B cell (primary cell): ENCODE data around the gene CREB3L1. TPM values are rescaled to one million over a fixed set of nuclear protein-coding genes. Genes with fewer than 3 reads are reported as not detected.

Experiments used
- ATAC-seq: fragments of 200-7000 bp; cut with Tn5 transposase; one replicate; pipeline ENCODE4 v1.10.0; 2021; ENCODE audit warnings: low read depth, mild to moderate bottlenecking, moderate number of reproducible peaks, moderate library complexity
- CTCF ChIA-PET: fragments of 350-600 bp; sonication (Branson Sonifier 250); formaldehyde crosslinking; loops from one replicate; lab custom pipeline; 2021; ENCODE audit warnings: antibody characterized with exemption, inconsistent platforms; lab: Charles Lee
- POLR2A ChIA-PET: fragments of 350-600 bp; sonication (Branson Sonifier 250); formaldehyde crosslinking; loops from one replicate; lab custom pipeline; 2021; ENCODE audit warnings: antibody characterized with exemption; lab: Charles Lee
- DNase-seq: peaks from one replicate; pipeline ENCODE4 v3.0.0; 2013
- H2AFZ ChIP-seq: 2 replicates; pipeline ENCODE4 v1.6.1; 2012; ENCODE audit warnings: mild to moderate bottlenecking, low read depth, low read length; ENCODE audit not compliant: insufficient read depth, poor library complexity, severe bottlenecking
- H3K27ac ChIP-seq, 2 donors: 1 replicate in 1 of 2; 2 replicates in 1 of 2; pipeline ENCODE4 v1.5.1; 2012 to 2013; ENCODE audit warnings: low read length in 2 of 2, mild to moderate bottlenecking in 2 of 2, moderate library complexity in 1 of 2
- H3K27me3 ChIP-seq, 4 experiments: fragments of 200-600 bp in 1 of 4; sonication (generic) in 1 of 4; replicated peaks in 1 of 4; 1 replicate in 2 of 4; 2 replicates in 2 of 4; pipeline versions ENCODE4 v1.6.1 to v1.7.0; 2013 to 2016; ENCODE audit warnings: low read length in 3 of 4, mild to moderate bottlenecking in 2 of 4, mixed read lengths in 1 of 4, moderate library complexity in 1 of 4; ENCODE audit not compliant: insufficient read depth in 4 of 4, control insufficient read depth in 3 of 4; ENCODE audit errors: control extremely low read depth in 1 of 4
- H3K36me3 ChIP-seq, 2 experiments: replicated peaks in 1 of 2; 1 replicate in 1 of 2; 2 replicates in 1 of 2; pipeline versions ENCODE4 v1.6.1 to v1.7.1; 2013; ENCODE audit warnings: low read length in 1 of 2; ENCODE audit not compliant: insufficient read depth in 2 of 2, control insufficient read depth in 1 of 2; ENCODE audit errors: control extremely low read depth in 1 of 2, extremely low read depth in 1 of 2
- H3K4me1 ChIP-seq, 2 donors: fragments of 200-600 bp in 1 of 2; sonication (generic) in 1 of 2; 1 replicate in 1 of 2; 2 replicates in 1 of 2; pipeline versions ENCODE4 v1.5.1 to v1.6.1; 2013 to 2017; ENCODE audit warnings: low read length in 2 of 2; ENCODE audit not compliant: control insufficient read depth in 2 of 2, insufficient read depth in 2 of 2
- H3K4me2 ChIP-seq: replicated peaks from 2 replicates; pipeline ENCODE3; 2012; ENCODE audit warnings: mild to moderate bottlenecking, low read depth, low read length; ENCODE audit not compliant: poor library complexity, severe bottlenecking
- H3K4me3 ChIP-seq, 5 experiments: fragments of 200-600 bp in 1 of 5; sonication (generic) in 1 of 5; 1 replicate in 3 of 5; 2 replicates in 2 of 5; pipeline versions ENCODE4 v1.5.1 to v1.7.0; 2011 to 2016; ENCODE audit warnings: low read length in 4 of 5, mild to moderate bottlenecking in 4 of 5, low read depth in 2 of 5, control low read depth in 1 of 5, moderate library complexity in 1 of 5; ENCODE audit not compliant: insufficient read depth in 1 of 5; ENCODE audit errors: control extremely low read depth in 1 of 5, extremely low read depth in 1 of 5
- H3K79me2 ChIP-seq: fragments of 200-600 bp; sonication (generic); one replicate; pipeline ENCODE4 v1.6.0; 2016; ENCODE audit warnings: low read length; ENCODE audit not compliant: control insufficient read depth, insufficient read depth
- H3K9ac ChIP-seq: fragments of 200-600 bp; sonication (generic); 2 replicates; pipeline ENCODE4 v1.6.1; 2017; ENCODE audit warnings: mild to moderate bottlenecking, low read length, moderate library complexity
- H3K9me3 ChIP-seq, 3 donors: one replicate each; pipeline versions ENCODE4 v1.6.1 to v1.7.1; 2013; ENCODE audit warnings: low read length in 2 of 3; ENCODE audit not compliant: control insufficient read depth in 2 of 3, insufficient read depth in 1 of 3; ENCODE audit errors: control extremely low read depth in 1 of 3
- H4K20me1 ChIP-seq: 2 replicates; pipeline ENCODE4 v1.6.0; 2012; ENCODE audit warnings: mild to moderate bottlenecking, low read length; ENCODE audit not compliant: insufficient read depth, control insufficient read depth, poor library complexity, severe bottlenecking
- H3K27ac Mint-ChIP-seq: one replicate; pipeline ENCODE4 v1.8.0; 2021; ENCODE audit warnings: mixed read lengths
- H3K27me3 Mint-ChIP-seq: one replicate; pipeline ENCODE4 v1.8.0; 2021; ENCODE audit warnings: mixed read lengths
- H3K4me1 Mint-ChIP-seq: one replicate; pipeline ENCODE4 v1.8.0; 2021; ENCODE audit warnings: mixed read lengths
- H3K4me3 Mint-ChIP-seq: one replicate; pipeline ENCODE4 v1.8.0; 2021; ENCODE audit warnings: mixed read lengths
- H3K9me3 Mint-ChIP-seq: one replicate; pipeline ENCODE4 v1.8.0; 2022; ENCODE audit warnings: mixed read lengths; ENCODE audit not compliant: insufficient read depth
- CTCF ChIP-seq: fragments of 200-600 bp; IDR thresholded peaks from one replicate; pipeline ENCODE4 v1.8.0; 2022; ENCODE audit warnings: antibody characterized with exemption, mild to moderate bottlenecking
- EZH2 ChIP-seq: IDR thresholded peaks from 2 replicates; pipeline ENCODE4 v1.6.1; 2012; ENCODE audit warnings: borderline replicate concordance, low read depth, mild to moderate bottlenecking, moderate library complexity, low read length; ENCODE audit not compliant: insufficient read depth, poor library complexity, severe bottlenecking
- WGBS: methylation state at CpG from one replicate; pipeline ENCODE4 v1.1.5; 2013; ENCODE audit warnings: missing lambda C conversion rate; ENCODE audit not compliant: insufficient coverage; 5-methylcytosine and 5-hydroxymethylcytosine counted together
- intact Hi-C: fragments of 100-400 bp; cut with micrococcal nuclease; formaldehyde crosslinking; loops from one replicate; pipeline ENCODE4 v1.10.0; 2022
- polyA plus RNA-seq: library from polyadenylated mRNA; depleted of rRNA; stranded (reverse); fragments of >200 nt; gene quantifications from 2 replicates; pipeline ENCODE4 v1.2.3, GENCODE V29; 2012
- total RNA-seq, 2 donors: library from RNA; stranded (reverse); fragments of 120-200 nt in 1 of 2; gene quantifications; 1 replicate in 1 of 2; 2 replicates in 1 of 2; pipeline versions ENCODE4 v1.2.3 to v1.2.4, GENCODE V29; 2013 to 2022

Gene CREB3L1
- total and polyA plus RNA-seq, 2 donors (not counting 1 experiment from before 2014, with no cell fraction given), result not detected

GRCh38 chr11:46295312-46296058 is 18.0 kb downstream of the CREB3L1 start:
- Mint-ChIP-seq H3K27me3 (peaks cover 50% of the 10 kb centered on the region), H3K4me3 (peak overlapping the region; percentile 77), H3K4me1 (peaks cover 7% of the 10 kb centered on the region), H3K9me3 (no peaks in the 10 kb centered on the region), H3K27ac (no peak overlapping the region)
- Histone ChIP-seq H2AFZ (peak overlapping the region; percentile 71), H4K20me1 (no peaks in the 10 kb centered on the region), H3K9ac (peak overlapping the region; percentile 57), H3K27ac (no peak overlapping the region), H3K4me1 (peaks cover 15 to 16% of the 10 kb centered on the region in 2 donors), H3K4me3 (peak overlapping the region in 4 of 5 experiments; percentile 30 to 53 (median 47)), H3K79me2 (no peaks in the 10 kb centered on the region), H3K4me2 (peak overlapping the region; percentile 81), H3K9me3 (peaks cover 0 to 16% (median 0%) of the 10 kb centered on the region in 3 donors), H3K27me3 (peaks cover 0 to 44% (median 22%) of the 10 kb centered on the region in 4 experiments), H3K36me3 (no peaks in the 10 kb centered on the region)
- ATAC-seq (peak; percentile 87), DNase-seq (peak; percentile 60)
- CTCF ChIA-PET, result interaction anchor here (1.0 to 1.3 kb wide), 3 partner anchors 10 to 56 kb away, joined by 3 read pairs; no protein-coding TSS in a partner anchor
- TF ChIP-seq EZH2, result no peak
- no peak for TF ChIP-seq CTCF
- WGBS, result 2% methylated on average over 50 of the region's 61 CpGs
- intact Hi-C loops, result no loop called here
- POLR2A ChIA-PET, result interaction anchor here (0.6 kb wide), 1 partner anchor 552 kb away, joined by 4 read pairs; no protein-coding TSS in a partner anchor
